Coronary artery (tissue), 2 donors: ENCODE measurements around the gene INPP5D.
"Not testable (repeated sequence)": the region's sequence is repeated elsewhere in the genome, so short reads cannot be mapped to it uniquely, and the experiment has no call there.

Experiments
- DNase-seq: peaks from one replicate; pipeline ENCODE4 v3.0.0-alpha.2; 2017; ENCODE audit warnings: low spot score
- H3K27ac ChIP-seq, 2 donors: fragments of 200-600 bp; sonication (generic); one replicate each; pipeline ENCODE4 v1.5.1; 2016 to 2019
- H3K4me3 ChIP-seq: fragments of 200-600 bp; sonication (generic); 2 replicates; pipeline ENCODE4 v1.5.1; 2016; ENCODE audit warnings: mild to moderate bottlenecking, moderate library complexity
- CTCF ChIP-seq: fragments of 200-600 bp; sonication (generic); IDR thresholded peaks from one replicate; pipeline ENCODE4 v1.5.1; 2019; ENCODE audit warnings: antibody characterized with exemption

Gene INPP5D

GRCh38 chr2:233185963-233186362 lies 125.8 kb downstream of the INPP5D start:
- DNase-seq, result no peak
- no peak for TF ChIP-seq CTCF
- no peak overlapping the region for H3K27ac ChIP-seq
- no peak overlapping the region for H3K4me3 ChIP-seq

GRCh38 chr2:233186851-233187250 lies 126.7 kb downstream of the INPP5D start:
- no peak for DNase-seq
- Histone ChIP-seq H3K27ac (no peak overlapping the region), H3K4me3 (no peak overlapping the region)
- no peak for TF ChIP-seq CTCF

- DNase-seq, result no peak
- TF ChIP-seq CTCF, result no peak
These were observed 128.9 kb downstream of the INPP5D start for GRCh38 chr2:233189025-233189424.

GRCh38 chr2:233191016-233191415 lies 130.9 kb downstream of the INPP5D start:
- H3K27ac ChIP-seq, DNase-seq, H3K4me3 ChIP-seq: not testable (repeated sequence)

More at GRCh38 chr2:233189025-233189424, 128.9 kb downstream of the INPP5D start:
- H3K4me3 ChIP-seq, result no peak overlapping the region
- H3K27ac ChIP-seq, result no peak overlapping the region

GRCh38 chr2:233193738-233194137 lies 133.6 kb downstream of the INPP5D start:
- TF ChIP-seq CTCF, result no peak
- Histone ChIP-seq H3K4me3 (no peak overlapping the region), H3K27ac (no peak overlapping the region)
- DNase-seq, result no peak

GRCh38 chr2:233195027-233195426 lies 134.9 kb downstream of the INPP5D start:
- Histone ChIP-seq H3K4me3 (no peak overlapping the region), H3K27ac (no peak overlapping the region)
- TF ChIP-seq CTCF, result no peak
- DNase-seq, result no peak

GRCh38 chr2:233197022-233197421 lies 136.9 kb downstream of the INPP5D start:
- DNase-seq, result no peak
- Histone ChIP-seq H3K4me3 (no peak overlapping the region), H3K27ac (no peak overlapping the region)
- no peak for TF ChIP-seq CTCF

GRCh38 chr2:233198026-233198425 lies 137.9 kb downstream of the INPP5D start:
- no peak for DNase-seq
- no peak for TF ChIP-seq CTCF
- Histone ChIP-seq H3K27ac (no peak overlapping the region), H3K4me3 (no peak overlapping the region)
